Endodermal cell (in vitro differentiated cells): ENCODE data around the gene WLS. TPM values are rescaled to one million over a fixed set of nuclear protein-coding genes. Genes with fewer than 3 reads are reported as not detected.
A peak's percentile ranks its signal among the peaks of the same experiment; 100 is the strongest.

Experiments
- DNase-seq: peaks from one replicate; pipeline ENCODE4 v3.0.0-alpha.2; 2017
- H3K27ac ChIP-seq: 2 replicates; pipeline ENCODE4 v1.5.1; 2013; ENCODE audit warnings: mild to moderate bottlenecking, low read depth, low read length, moderate library complexity
- H3K27me3 ChIP-seq: 2 replicates; pipeline ENCODE4 v1.6.1; 2013; ENCODE audit warnings: mild to moderate bottlenecking, low read length, moderate library complexity; ENCODE audit not compliant: insufficient read depth, control insufficient read depth, poor library complexity, severe bottlenecking
- H3K36me3 ChIP-seq: 2 replicates; pipeline ENCODE4 v1.7.0; 2013; ENCODE audit warnings: mild to moderate bottlenecking, low read length, moderate library complexity; ENCODE audit not compliant: control insufficient read depth, insufficient read depth
- H3K4me1 ChIP-seq: one replicate; pipeline ENCODE4 v1.7.0; 2013; ENCODE audit warnings: low read length; ENCODE audit not compliant: control insufficient read depth, insufficient read depth
- H3K4me3 ChIP-seq: 2 replicates; pipeline ENCODE4 v1.5.1; 2013; ENCODE audit warnings: mild to moderate bottlenecking, low read length, moderate library complexity
- H3K9ac ChIP-seq: 2 replicates; pipeline ENCODE4 v1.6.1; 2013; ENCODE audit warnings: mild to moderate bottlenecking, low read length, moderate library complexity; ENCODE audit not compliant: poor library complexity, severe bottlenecking; ENCODE audit errors: extremely low read depth
- H3K9me3 ChIP-seq: 2 replicates; pipeline ENCODE4 v1.6.1; 2013; ENCODE audit warnings: mild to moderate bottlenecking, low read length, moderate library complexity; ENCODE audit not compliant: control insufficient read depth
- H3K27ac Mint-ChIP-seq: 2 replicates; pipeline ENCODE4 v1.8.0; 2020; ENCODE audit warnings: mixed read lengths
- H3K27me3 Mint-ChIP-seq: 2 replicates; pipeline ENCODE4 v1.8.0; 2021; ENCODE audit warnings: mild to moderate bottlenecking, mixed read lengths; ENCODE audit not compliant: insufficient read depth
- H3K36me3 Mint-ChIP-seq: 2 replicates; pipeline ENCODE4 v1.8.0; 2020; ENCODE audit warnings: low read depth, mixed read lengths
- H3K4me1 Mint-ChIP-seq: 2 replicates; pipeline ENCODE4 v1.8.0; 2020; ENCODE audit warnings: mixed read lengths
- H3K4me3 Mint-ChIP-seq: 2 replicates; pipeline ENCODE4 v1.8.0; 2020; ENCODE audit warnings: mild to moderate bottlenecking, moderate library complexity, mixed read lengths
- H3K9me3 Mint-ChIP-seq: 2 replicates; pipeline ENCODE4 v1.8.0; 2020; ENCODE audit warnings: mild to moderate bottlenecking, mixed read lengths
- CTCF ChIP-seq: fragments of 200-600 bp; sonication (generic); conservative IDR thresholded peaks from 2 replicates; pipeline ENCODE4 v1.5.0; 2021; ENCODE audit warnings: antibody characterized with exemption, mild to moderate bottlenecking
- WGBS, 2 experiments: methylation state at CpG; one replicate each; pipeline versions ENCODE4 v1.1.5 to v1.1.7; 2013; ENCODE audit warnings: missing lambda C conversion rate in 2 of 2, mixed read lengths in 1 of 2; ENCODE audit not compliant: insufficient coverage in 1 of 2, insufficient read length in 1 of 2; 5-methylcytosine and 5-hydroxymethylcytosine counted together
- total RNA-seq, 2 donors: library from RNA; stranded (reverse); fragmentation: NEBNext Ultra II Directional in 1 of 2; extraction: Animal tissue kit (Norgen Biotek cat#: 25700) in 1 of 2; gene quantifications; 2 replicates in 1 of 2; 3 replicates in 1 of 2; pipeline ENCODE4 v1.2.1, GENCODE V29; 2021

The WLS gene
- total RNA-seq, 2 donors from 2014 or later, result 90.8 to 115 TPM

- Mint-ChIP-seq H3K36me3 (peaks cover 3% of the 10 kb centered on the region), H3K27ac (no peak overlapping the region), H3K27me3 (peaks cover 4% of the 10 kb centered on the region), H3K4me1 (peaks cover 34% of the 10 kb centered on the region), H3K4me3 (no peak overlapping the region), H3K9me3 (no peaks in the 10 kb centered on the region)
- TF ChIP-seq CTCF, result no peak
- Histone ChIP-seq H3K9me3 (no peaks in the 10 kb centered on the region), H3K27me3 (no peaks in the 10 kb centered on the region), H3K36me3 (no peaks in the 10 kb centered on the region), H3K4me3 (no peak overlapping the region), H3K4me1 (peaks cover 34% of the 10 kb centered on the region), H3K27ac (no peak overlapping the region), H3K9ac (no peak overlapping the region)
- 93 to 100% methylated on average over 1 to 2 of the region's 2 CpGs for WGBS, 2 experiments
- no peak for DNase-seq
Observed at GRCh38 chr1:68216089-68216772, 16.1 kb downstream of the WLS start.

DNA sequence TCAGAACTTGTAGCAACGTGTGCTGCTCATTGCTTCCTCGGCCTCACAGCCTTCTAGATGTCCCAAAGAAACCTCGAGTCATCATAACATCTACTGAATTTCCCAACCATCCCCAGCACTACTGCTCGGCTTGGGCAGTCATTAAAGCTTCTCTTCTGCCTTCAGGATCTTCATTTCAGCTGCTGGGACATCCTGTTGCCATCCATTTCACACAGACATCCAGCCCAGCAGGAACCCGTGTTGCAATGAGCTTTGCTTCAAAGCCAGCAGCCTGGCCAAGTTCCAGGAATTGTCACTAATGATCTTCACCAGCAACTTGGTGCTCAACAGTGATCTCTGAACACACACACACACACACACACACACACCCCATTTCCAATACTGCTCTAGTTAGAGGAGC, 18.5 kb downstream of the WLS start:
- Histone ChIP-seq H3K4me1 (peaks cover 22% of the 10 kb centered on the region), H3K9ac (no peak overlapping the region), H3K4me3 (no peak overlapping the region), H3K27ac (no peak overlapping the region), H3K27me3 (no peaks in the 10 kb centered on the region), H3K36me3 (no peaks in the 10 kb centered on the region), H3K9me3 (no peaks in the 10 kb centered on the region)
- Mint-ChIP-seq H3K4me3 (no peak overlapping the region), H3K36me3 (peaks cover 3% of the 10 kb centered on the region), H3K27me3 (peaks cover 7% of the 10 kb centered on the region), H3K9me3 (no peaks in the 10 kb centered on the region), H3K4me1 (peaks cover 28% of the 10 kb centered on the region), H3K27ac (no peak overlapping the region)
- TF ChIP-seq CTCF, result no peak
- 88 to 92% methylated on average over 3 to 5 of the region's 5 CpGs for whole genome bisulfite sequencing, 2 experiments
- DNase-seq, result no peak

GRCh38 chr1:68211761-68212380, 20.5 kb downstream of the WLS start:
- Mint-ChIP-seq H3K27ac (no peak overlapping the region), H3K36me3 (peaks cover 3% of the 10 kb centered on the region), H3K27me3 (peaks cover 9% of the 10 kb centered on the region), H3K4me1 (peaks cover 23% of the 10 kb centered on the region), H3K9me3 (no peaks in the 10 kb centered on the region), H3K4me3 (no peak overlapping the region)
- Histone ChIP-seq H3K27me3 (no peaks in the 10 kb centered on the region), H3K4me1 (peaks cover 13% of the 10 kb centered on the region), H3K9ac (no peak overlapping the region), H3K36me3 (no peaks in the 10 kb centered on the region), H3K9me3 (no peaks in the 10 kb centered on the region), H3K4me3 (no peak overlapping the region), H3K27ac (peak overlapping the region; percentile 16)
- no peak for DNase-seq
- TF ChIP-seq CTCF, result no peak
- WGBS, 2 experiments, result 83 to 87% methylated on average over 4 to 5 of the region's 6 CpGs
